Measurements from ENCODE around the gene PGC.
"Not testable (repeated sequence)": the region's sequence is repeated elsewhere in the genome, so short reads cannot be mapped to it uniquely, and the experiment has no call there.

The PGC gene

DNA sequence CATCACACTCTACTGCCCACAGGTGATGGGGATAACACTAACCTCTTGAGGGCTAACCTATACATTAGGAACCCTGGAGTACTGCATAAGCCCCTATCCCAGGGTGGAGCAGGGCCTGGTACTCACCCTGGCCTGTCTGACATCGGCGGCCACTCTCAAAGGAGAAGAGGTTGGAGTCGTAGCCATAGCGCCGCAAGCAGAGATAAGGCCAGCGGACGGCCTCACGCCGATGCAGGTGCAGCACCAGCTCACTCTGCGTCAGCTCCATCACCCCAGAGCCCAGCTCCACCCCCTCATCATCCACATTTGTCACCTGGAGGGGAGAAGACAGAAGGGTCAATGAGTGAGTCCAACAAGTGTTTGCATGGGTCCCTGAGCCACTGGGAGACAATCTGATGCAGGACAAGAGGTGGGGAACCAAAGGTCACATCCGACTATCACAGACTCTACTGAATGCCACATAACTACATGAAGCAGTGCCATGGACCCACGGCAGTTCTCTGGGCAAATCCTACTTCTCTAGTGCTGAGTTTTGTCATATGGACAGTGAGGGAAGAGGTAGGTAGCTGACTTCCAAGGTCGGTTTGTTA lies 28.2 kb upstream of the PGC start:
- no peak for DNase-seq (ENCODE audit: low spot score)

DNA sequence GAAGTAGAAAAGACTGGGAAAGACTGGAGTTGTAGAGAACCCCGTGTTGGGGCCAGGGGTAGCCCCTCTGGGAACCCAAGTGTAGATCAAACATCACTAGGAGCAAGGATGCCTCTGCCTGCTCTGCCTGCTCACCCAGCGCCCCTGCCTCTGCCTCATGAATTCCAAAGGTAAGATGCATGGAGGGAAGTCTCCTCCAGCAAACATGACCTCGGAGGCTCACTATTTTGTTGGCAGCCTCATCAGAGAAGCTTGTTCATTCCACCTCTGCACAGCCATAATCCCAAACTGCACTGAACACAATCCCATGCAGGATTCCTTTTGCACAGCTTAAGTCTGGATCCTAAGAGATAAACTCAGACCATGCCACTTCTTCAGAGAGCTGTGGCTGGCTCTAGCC lies 27.6 kb upstream of the PGC start:
- no peak for DNase-seq (ENCODE audit: low spot score)

DNA sequence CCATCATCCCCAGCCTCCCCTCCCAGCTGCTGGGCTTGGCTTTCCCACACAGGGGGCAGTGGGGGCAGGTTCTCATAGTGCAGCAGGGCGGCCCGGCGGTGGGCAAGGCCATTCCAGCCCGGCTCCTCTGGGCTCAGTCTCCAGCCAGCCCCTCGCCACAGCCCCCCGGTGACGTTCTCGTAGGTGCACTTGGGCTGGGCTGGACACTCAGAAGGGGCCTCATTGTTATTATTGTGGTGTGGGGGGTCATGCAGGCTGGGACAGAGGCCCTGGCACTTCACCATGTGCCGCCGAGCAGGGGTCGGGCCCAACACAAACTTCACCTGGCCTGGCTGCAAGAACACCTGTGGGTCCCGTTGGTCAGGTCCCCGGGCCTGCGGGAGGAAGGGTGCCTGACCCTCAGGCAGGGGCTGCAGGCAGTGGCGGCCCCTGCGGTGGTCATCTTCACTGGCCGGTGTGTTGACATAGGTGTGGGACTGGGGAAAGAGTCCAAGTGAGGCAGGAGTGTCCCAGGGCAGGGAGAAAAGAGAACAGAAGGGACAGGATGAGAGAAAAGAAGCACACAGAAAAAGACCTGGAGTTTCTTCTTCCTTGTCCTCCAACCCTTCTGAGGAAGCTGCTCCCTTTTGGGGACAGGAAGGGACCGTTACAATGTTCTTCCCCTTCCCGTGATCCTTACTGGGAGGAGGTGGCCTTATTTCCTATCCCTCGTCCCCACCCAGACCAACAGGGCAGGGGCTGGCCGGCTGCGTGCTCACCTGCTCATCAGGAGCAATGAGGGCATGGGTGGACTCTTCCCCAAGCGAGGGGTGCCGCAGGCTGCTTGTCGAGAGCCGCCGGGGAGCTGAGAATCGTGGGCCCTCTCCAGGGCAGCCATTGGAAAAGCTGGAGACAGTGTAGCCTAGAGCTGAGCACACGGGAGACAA lies 24.1 kb upstream of the PGC start:
- no peak for DNase-seq (ENCODE audit: low spot score)

DNA sequence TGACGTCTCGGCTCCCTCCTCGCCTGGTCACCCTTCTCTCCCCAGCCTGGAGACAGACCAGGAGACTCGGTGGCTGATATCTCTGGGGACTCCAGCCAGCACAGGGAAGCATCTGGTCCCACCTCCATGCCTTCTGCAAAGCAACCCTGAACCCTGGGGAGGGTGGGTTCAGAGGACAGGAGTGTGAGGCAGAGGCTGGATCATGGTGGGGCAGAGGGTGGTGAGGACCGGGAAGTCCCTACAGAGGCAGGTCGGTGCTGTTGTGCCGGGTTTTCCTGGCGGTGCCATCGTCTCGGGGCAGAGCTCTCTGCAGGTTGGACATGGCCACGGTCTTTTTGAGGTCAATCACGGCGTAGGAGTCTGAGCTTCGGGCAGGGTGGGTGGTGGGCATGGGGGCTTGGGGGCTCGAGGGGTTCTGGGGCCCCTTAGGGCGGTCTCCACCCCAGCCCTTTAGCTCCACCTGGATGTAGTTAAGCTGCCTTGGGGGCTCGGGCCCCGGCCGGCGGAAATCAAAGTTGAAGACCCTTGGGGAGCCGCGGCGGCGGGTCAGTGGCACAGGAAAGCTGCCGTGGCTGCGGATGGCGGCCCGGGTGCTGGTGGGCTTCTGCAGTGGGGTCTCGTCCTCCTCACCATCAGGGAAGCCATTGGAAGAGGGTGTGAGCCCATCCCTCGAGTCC lies 23.3 kb upstream of the PGC start:
- DNase-seq (ENCODE audit: low spot score): no peak

DNA sequence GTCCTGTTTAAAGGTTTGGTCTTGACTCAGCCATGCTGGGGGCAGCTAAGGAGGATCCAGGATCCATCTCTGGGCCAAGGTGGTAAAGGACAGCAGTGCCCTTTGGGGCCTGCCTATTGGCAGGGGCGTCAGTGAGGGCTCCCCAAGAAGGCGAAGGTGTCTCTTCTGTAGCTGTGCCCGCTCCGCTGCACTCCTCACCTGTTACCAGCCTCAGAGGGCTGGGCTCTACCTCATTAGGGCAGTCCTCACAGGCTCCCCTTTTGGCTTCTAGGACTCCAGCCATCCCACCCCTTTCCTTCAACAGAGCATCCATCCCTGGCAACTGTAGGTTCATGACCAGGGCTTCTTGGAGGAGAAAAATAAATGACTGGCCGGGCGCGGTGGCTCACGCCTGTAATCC lies 22.2 kb upstream of the PGC start:
- no peak for DNase-seq (ENCODE audit: low spot score)

DNA sequence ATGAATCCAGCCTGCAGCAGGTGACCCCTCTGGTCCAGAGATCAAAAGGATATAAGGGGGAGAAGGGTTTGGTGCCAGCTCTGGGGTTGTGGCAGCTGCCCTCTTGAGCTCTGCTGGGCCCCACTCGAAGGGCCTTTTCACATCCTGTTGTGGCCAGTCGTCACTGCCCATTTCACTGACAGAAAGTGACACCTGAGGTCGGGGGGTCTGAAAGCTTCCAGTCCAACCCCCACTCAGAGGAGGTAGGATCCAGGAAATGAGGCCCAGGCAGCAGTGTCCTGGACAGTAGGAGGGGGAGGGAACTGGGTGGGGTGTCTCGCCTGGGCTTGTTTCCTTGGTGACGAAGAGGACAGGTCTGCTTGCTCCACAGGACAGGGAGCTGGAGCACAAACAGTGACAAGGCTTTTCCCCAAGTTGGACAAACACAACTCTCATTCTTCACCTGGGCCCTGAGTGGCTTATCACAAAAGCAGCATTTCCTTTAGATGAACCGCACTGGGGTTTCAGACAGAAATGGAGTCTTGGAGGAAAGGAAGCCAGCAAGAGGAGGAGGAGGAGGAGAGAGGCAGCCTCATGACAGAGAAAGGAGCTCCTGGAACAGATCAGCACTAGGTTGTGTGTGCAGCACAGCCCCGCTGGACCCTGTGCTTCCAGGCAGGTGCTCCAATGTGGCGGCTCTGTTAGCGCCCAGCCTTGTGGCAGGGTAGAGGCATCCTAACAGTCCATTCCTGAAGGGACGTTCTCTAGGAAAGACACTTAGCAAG lies 21.5 kb upstream of the PGC start:
- no peak for DNase-seq (ENCODE audit: low spot score)

DNA sequence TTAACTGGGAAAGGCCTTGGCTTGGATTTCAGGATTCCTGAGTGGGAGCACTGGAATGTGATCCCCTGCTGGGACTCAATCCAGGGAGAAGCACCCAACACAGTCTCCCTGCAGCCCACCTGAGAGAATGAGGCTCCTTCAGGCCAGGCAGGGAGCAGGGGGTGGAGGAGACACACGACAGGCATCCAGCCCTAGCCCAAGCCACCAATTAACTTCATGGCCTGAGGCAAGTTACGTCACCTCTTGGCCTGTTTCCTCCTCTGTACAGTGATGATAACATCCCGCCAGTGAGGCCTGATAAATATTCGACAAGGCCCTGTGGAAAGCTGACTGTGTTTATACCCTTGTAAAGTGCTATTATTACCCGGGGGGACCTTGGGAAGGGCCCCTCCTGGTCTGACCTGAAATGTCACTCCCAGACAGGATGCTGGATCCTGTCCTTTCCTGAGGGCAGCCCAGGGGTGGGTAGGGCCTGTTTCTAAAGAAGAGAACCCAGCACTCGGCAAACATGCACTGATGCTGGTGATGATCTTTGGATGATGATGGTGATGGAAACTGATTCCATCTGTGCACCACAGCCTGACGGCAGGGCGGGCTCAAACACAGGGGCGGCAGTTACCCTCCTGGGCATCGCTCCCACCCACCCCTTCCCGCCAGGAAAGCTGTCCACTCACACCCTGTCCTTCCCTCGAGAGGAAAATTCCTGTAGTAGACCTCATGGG lies 20.1 kb upstream of the PGC start:
- DNase-seq (ENCODE audit: low spot score): no peak

DNA sequence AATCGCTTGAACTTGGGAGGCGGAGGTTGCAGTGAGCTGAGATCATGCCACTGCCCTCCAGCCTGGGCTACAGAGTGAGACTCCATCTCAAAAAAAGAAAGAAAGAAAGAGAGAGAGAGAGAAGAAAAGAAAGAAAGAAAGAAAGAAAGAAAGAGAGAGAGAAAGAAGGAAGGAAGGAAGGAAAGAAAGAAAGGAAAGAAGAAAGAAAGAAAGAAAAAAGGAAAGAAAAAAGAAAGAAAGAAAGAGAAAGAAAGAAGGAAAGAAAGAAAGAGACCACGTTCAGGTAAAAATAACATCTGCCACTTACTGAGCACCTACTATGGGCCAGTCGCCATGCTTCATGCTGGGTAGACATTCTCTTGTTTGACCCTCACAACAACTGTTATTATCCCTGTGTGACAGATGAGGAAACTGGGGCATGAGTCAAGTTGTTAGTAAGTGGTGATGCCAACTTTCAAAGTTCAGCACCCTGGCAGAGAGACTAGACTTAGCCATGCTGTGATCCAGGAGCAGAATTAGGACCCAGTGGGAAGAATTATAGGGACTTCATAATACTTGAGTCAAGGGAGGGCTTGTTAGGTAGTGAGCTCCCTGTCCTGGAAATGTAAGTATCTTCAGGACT lies 19.0 kb upstream of the PGC start:
- not testable (repeated sequence) for DNase-seq (ENCODE audit: low spot score)

DNA sequence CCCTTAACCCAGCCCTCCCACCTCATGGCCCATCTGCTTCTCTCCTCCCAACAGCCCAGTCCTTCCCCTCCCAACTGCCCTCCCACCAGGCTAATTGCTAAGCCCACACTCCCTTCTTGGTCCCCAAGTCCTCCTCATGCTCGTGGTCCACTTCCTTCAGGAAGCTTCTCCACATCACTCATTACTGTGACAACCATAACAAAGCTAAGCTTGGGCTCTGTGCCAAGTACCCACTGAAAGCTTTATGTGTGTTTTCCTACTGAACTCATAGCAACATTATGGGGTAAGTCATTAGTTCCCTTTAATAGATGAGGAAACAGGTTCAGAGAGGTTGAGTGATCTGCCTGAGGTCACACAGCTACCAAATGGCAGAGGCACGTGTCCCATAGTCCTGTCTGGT lies 16.3 kb upstream of the PGC start:
- no peak for DNase-seq (ENCODE audit: low spot score)

DNA sequence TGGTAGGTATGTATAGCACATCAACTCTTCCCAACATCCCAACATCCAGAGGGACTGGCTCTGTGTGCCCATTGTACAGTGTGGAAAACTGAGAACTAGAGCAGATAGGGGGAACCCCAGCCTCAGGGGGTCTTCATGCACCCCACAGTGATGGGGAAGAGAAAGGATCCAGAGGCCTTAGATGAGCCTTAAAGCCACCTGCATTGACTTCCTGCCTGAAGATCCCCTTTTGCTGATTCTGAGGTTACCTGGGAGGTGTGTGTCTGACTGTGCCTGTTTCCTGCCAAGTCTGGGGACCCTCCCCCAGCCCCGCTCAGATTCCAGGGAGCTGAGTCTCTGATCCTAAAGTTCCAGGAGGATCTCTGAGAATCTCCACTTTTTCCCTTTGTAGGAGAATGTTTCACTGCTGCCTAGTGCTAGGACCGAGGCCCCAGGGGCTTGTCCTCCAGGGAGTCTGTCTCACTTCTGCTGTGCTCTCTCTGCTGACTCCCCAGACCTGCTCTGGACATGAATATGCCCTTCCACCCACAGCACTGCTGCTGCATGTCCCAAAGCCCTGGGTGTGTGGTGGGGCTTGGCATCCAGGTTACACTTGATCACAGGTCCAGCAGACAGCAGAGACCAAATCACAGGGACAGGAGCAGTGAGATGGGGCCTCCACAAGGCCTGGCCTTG lies 12.8 kb upstream of the PGC start:
- no peak for DNase-seq (ENCODE audit: low spot score)

DNA sequence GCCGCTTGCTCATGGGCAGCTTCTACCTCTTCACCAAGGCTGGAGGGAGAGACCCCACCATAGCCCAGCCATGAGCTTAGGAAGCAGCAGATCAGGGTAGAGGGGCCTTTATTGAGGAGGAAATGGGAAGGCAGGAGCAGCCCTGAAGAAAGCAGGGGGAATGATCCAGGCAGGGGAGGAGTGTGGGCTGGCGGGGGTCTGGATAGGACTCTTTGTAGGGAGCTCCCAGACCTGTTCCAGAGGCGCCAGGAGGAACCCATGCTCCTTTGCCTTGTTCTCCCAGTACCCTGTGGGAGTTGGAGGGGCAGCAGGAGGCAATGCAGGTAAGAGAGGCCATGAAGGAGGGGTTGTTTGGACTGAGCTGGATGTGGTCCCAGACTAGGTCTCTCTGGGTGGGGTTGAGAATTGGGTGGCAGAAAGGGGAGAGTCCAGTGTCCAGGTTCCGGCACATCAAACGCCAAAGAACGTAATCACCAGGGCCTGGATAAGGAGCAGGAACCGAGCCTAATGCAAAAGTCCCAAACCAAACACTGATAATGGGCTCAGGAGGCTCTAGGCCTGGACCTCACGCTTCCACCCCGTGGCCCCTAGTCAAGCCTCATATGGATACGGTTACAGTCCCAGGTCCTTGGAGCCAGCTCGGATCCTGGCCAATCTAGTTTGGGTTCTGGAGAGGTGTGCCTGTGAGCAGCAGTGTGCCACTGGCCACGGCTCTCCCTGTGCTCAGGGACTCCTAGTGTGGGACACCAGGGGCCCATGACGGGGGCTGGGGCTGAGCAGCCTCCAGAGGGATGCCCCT lies 12.1 kb upstream of the PGC start:
- no peak for DNase-seq (ENCODE audit: low spot score)

DNA sequence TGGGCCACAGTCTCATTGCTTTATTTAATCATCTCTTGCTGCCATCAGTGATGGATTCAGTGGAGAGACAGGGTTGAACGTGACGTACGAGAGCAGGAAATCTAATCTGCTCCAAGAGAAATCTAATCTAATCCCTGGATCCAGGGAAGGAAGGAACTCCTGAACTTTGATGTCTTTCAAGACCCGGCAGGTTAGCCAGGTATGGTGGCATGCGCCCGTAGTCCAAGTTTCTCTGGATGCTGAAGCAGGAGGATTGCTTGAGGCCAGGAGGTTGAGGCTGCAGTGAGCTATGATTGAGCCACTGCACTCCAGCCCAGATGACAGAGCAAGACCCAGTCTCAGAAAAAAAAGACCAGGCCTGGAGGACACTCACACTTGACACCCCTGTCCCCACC lies 11.4 kb upstream of the PGC start:
- DNase-seq (ENCODE audit: low spot score): no peak

DNA sequence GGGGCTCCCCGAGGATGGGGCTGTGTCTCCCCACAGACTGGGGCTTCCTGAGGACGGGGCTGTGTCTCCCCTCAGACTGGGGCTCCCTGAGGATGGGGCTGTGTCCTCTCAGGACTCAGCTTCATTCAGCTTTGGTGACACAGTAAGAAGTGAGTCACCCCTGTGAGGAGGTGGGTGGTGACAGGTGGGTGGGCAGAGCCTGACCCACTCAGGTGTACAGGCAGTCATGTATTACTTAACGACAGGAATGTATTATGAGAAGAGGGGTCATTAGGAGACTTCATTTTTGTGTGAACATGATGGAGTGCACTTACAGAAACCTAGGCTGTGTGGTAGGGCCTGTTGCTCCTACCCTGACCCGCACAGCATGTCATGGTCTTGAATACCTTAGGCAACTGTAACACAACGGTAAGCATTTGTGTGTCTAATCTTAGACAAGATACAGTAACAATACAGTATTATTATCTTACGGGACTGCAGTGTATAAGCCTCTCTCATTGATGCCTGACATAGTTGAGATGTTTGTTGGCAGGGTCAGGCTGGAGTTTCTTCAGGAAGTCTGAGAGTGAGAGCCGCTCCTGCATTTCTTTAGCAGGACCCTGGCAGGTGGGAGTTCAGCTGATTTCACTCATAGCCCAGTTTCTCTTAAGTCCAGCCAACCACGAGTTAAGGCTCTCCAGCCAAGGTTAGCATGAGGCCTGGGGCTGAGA lies 10.9 kb upstream of the PGC start:
- no peak for DNase-seq (ENCODE audit: low spot score)

DNA sequence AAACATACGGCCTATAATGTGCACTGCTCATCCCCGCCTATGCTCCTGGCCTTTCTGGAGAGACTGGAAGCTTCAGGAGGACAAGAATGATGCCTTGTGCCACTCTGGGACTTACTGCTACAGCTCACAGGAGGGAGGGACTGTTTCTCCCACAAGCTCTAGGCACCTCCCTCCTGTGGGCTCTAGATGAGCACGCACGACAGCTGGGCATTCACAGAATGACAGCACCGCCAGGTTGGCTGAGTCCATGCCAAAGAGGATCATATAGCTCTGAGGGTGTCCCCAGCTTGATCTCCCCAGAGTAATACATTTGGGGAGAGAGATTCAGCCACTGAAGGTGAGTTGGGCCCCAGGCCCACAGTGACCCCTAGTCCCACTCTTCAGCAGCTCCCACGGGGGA lies 10.1 kb upstream of the PGC start:
- no peak for DNase-seq (ENCODE audit: low spot score)

DNA sequence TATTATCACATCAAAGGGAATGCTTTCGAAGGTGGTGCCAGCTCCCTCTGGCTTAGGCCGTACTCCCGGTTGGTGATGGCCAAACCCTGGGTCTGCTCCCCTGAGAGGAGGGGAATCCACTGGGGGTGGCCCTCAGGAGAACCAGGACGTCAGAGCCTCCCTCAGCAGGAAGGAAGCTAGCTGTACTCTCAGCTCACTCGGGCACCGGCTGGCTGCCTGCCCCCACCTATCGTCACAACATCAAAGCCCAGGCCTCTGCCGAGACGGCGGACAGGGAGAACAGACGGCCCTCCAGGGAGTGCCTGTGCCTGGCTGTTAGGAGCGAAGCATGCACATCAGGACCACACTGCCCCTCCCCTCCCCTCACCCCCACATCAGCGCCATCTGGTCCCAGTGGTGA lies 9.2 kb upstream of the PGC start:
- no peak for DNase-seq (ENCODE audit: low spot score)

DNA sequence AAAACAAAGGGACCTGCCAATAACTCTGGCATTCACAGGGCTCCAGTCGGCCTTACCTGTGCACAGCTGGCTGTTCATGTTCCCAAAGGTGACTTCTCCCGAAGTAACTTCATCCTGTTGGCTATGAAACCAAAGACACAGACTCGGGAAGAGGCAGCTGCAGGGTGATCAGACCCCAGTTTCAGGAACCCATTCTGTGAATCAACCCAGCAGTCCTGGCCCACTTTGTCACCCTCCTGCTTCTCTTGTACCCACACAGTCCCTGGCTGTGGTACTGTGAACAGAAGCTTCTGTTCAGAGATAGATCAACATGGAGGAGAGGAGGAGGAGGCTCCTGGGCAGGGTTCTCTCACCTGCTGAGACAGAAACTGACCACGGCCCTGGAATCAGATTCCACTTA lies 8.7 kb upstream of the PGC start:
- no peak for DNase-seq (ENCODE audit: low spot score)

DNA sequence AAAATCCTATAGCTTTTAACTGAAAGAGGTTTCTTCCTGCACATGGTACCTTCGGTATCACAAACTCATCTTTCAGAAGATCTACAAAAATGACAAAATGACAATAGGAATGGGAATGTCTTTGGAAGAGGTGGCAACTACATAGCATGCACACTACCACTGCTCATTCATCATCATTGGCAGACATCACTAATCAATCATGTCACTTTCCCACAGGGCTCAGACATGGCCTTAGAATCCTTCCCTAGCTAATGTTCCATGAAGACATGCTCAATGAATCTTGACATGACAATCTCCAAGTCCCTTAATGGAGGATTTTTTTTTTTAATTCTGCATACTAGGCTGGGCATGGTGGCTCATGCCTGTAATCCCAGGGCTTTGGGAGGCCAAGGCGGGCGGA lies 3.2 kb upstream of the PGC start:
- DNase-seq (ENCODE audit: low spot score): no peak

DNA sequence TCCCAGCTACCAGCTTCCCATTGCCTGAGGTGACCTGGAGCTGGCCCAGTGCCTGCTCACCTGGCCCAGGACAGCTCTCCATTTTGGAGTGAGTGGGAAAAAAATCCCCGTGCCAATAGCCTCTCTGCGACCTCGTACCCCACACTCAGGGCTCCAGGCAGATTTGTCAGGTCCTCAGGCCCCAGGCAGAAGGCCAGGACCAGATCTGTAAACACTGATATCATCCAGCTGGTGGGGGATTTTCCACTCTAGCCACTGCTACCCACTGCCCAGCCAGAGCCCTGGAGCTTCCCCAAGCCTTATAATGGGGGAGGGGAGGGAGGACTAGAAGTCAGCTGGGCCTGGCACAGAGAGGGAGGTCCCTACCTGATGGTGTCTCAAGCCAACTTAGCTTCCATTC lies 1.3 kb upstream of the PGC start:
- no peak for DNase-seq (ENCODE audit: low spot score)

DNA sequence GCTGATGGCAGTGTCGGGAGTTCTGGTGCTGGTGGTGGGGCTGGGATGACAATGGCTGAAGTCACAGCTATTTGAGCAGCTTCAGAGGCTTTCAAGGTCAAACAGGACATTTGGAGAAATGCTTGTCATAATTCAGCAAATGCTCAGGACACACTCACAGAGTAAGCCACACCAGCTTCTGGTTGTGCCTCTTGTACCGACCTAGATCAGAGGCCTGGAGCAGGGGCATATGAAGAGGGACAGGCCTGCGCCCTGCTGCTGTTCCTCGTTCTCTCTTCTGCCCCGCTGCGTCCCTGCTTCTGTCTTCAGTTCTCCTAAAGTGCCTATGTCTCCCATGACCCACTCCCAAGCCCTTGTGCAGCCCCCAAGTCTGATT lies 893 bp upstream of the PGC start:
- no peak for DNase-seq (ENCODE audit: low spot score)

Data from putamen (tissue), 1 donor.